HG03457 (cell line): ENCODE measurements around the gene ZNF426.

Experiments
- ATAC-seq: cut with Tn5 transposase; IDR thresholded peaks from one replicate; pipeline ENCODE4 v1.9.1; 2021; ENCODE audit warnings: moderate number of reproducible peaks; ENCODE audit not compliant: unreplicated experiment

Gene ZNF426

DNA sequence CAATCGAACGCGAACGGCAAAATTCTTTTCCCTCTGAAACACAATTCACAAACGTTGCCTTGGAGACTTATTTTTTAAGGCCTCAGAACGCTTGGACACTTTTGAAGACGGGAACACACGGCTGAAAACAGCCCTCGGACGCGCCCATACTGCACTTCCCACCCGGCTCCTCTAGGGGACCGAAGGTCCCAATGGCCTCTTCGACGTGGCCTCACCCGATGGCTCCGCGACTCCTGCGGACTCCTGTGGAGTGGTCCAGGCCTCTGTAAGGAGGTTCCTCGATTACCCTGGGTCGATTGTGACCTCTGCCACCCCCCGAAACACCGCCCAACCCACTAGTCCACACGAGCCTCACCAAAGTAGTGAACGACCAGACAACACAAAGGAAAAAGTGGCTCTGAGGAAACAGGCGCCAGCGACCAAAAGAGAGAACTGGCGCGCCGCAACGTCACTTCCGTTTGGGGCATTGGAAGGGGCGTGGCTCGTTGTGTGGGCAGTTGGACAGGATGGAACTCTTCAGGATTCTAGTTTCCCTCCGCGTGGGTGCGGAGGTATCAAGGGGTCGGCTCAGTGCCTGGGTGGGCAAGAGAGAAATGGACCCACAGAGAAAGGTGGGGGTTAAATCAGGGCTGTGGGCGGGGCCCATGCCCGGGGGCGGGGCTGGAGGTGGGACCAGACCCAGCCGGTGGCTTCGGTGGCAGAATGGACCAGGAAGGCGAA, 40.1 kb downstream of the ZNF426 start, which contains the start of gene ZNF560:
TSS of gene ZNF560 (minus strand) at position 434 of the 720 bp plus-strand sequence. CDS start 23,303 bp downstream, outside the sequence.
- ATAC-seq, result no peak

DNA sequence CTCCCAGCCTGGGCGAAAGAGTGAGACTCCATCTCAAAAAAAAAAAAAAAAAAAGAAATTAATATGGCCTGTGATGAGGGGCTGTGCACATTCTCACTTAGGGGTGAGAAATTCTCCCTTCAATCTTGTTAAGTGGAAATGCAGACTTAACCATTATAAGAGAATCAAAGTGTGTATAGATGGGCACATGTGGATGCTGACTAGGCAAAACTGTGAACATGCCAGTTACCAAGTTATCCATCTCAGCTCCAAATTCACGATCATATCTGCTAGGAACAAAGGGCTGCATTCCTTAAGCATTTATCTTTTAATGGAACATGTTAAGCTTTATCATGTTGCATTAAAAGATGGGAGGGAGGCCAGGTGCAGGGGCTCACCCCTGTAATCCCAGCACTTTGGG, 44.3 kb downstream of the ZNF426 start:
- no peak for ATAC-seq

DNA sequence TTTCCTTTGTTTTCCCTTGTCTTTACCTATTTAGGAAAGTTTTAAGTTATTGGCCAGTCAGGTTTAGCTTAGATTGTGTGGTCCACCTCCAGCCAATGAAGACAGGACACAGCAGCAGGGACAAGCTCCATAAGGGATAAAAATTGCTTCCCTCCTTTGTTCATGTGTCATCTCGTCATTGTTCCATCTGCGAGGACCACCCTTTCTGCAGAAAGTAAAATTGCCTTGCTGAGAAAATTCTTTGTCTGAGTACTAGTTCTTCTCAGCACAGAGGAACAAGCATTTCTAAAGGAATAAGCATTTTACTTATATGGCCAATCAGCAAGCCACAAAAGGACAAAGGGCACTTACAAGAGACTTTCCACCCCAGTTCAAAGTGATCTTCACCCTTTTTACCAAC, 51.4 kb downstream of the ZNF426 start:
- no peak for ATAC-seq

DNA sequence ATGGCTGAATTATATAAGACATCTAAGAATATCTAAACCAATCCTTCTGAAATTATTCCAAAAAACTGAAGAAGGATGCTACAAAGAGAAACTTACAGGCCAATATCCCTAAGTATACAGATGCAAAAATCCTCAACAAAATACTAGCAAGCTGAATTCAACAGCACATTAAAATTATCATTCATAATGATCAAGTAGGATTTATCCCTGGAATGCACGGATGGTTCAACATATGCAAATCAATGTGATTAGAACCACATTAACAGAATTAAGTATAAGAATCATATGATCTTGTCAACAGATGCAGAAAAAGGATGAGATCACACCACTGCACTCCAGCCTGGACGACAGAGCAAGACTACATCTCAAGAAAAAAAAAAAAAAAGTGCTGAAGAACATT, 53.3 kb downstream of the ZNF426 start:
- ATAC-seq, result no peak

DNA sequence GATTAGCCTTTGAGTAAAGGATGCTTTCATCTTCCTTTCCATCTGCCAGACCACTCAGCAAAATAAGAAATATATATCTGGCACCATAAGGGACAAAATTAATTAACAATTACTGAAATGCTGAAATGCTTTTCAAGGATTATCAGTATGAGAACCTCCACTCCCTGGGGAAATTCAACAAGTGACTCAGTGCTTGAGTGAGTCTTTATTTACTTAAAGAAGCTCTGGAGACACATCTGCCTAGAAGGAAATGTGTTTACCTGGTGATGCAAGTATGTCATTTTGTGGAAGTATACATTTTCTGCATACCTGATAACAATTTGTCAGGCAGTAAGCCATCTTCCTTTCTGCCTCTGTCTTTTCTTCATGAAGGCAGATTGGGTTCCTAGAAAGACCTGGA, 63.5 kb downstream of the ZNF426 start:
- ATAC-seq, result no peak
